B cell (primary cell): ENCODE results near the gene CDYL. TPM values are rescaled to one million over a fixed set of nuclear protein-coding genes. Genes with fewer than 3 reads are reported as not detected.

Source experiments
- ATAC-seq: fragments of 200-7000 bp; cut with Tn5 transposase; one replicate; pipeline ENCODE4 v1.10.0; 2021; ENCODE audit warnings: low read depth, mild to moderate bottlenecking, moderate number of reproducible peaks, moderate library complexity
- CTCF ChIA-PET: fragments of 350-600 bp; sonication (Branson Sonifier 250); formaldehyde crosslinking; loops from one replicate; lab custom pipeline; 2021; ENCODE audit warnings: antibody characterized with exemption, inconsistent platforms; lab: Charles Lee
- POLR2A ChIA-PET: fragments of 350-600 bp; sonication (Branson Sonifier 250); formaldehyde crosslinking; loops from one replicate; lab custom pipeline; 2021; ENCODE audit warnings: antibody characterized with exemption; lab: Charles Lee
- DNase-seq: peaks from one replicate; pipeline ENCODE4 v3.0.0; 2013
- H2AFZ ChIP-seq: 2 replicates; pipeline ENCODE4 v1.6.1; 2012; ENCODE audit warnings: mild to moderate bottlenecking, low read depth, low read length; ENCODE audit not compliant: insufficient read depth, poor library complexity, severe bottlenecking
- H3K27ac ChIP-seq, 2 donors: 1 replicate in 1 of 2; 2 replicates in 1 of 2; pipeline ENCODE4 v1.5.1; 2012 to 2013; ENCODE audit warnings: low read length in 2 of 2, mild to moderate bottlenecking in 2 of 2, moderate library complexity in 1 of 2
- H3K27me3 ChIP-seq, 4 experiments: fragments of 200-600 bp in 1 of 4; sonication (generic) in 1 of 4; replicated peaks in 1 of 4; 1 replicate in 2 of 4; 2 replicates in 2 of 4; pipeline versions ENCODE4 v1.6.1 to v1.7.0; 2013 to 2016; ENCODE audit warnings: low read length in 3 of 4, mild to moderate bottlenecking in 2 of 4, mixed read lengths in 1 of 4, moderate library complexity in 1 of 4; ENCODE audit not compliant: insufficient read depth in 4 of 4, control insufficient read depth in 3 of 4; ENCODE audit errors: control extremely low read depth in 1 of 4
- H3K36me3 ChIP-seq, 2 experiments: replicated peaks in 1 of 2; 1 replicate in 1 of 2; 2 replicates in 1 of 2; pipeline versions ENCODE4 v1.6.1 to v1.7.1; 2013; ENCODE audit warnings: low read length in 1 of 2; ENCODE audit not compliant: insufficient read depth in 2 of 2, control insufficient read depth in 1 of 2; ENCODE audit errors: control extremely low read depth in 1 of 2, extremely low read depth in 1 of 2
- H3K4me1 ChIP-seq, 2 donors: fragments of 200-600 bp in 1 of 2; sonication (generic) in 1 of 2; 1 replicate in 1 of 2; 2 replicates in 1 of 2; pipeline versions ENCODE4 v1.5.1 to v1.6.1; 2013 to 2017; ENCODE audit warnings: low read length in 2 of 2; ENCODE audit not compliant: control insufficient read depth in 2 of 2, insufficient read depth in 2 of 2
- H3K4me2 ChIP-seq: replicated peaks from 2 replicates; pipeline ENCODE3; 2012; ENCODE audit warnings: mild to moderate bottlenecking, low read depth, low read length; ENCODE audit not compliant: poor library complexity, severe bottlenecking
- H3K4me3 ChIP-seq, 5 experiments: fragments of 200-600 bp in 1 of 5; sonication (generic) in 1 of 5; 1 replicate in 3 of 5; 2 replicates in 2 of 5; pipeline versions ENCODE4 v1.5.1 to v1.7.0; 2011 to 2016; ENCODE audit warnings: low read length in 4 of 5, mild to moderate bottlenecking in 4 of 5, low read depth in 2 of 5, control low read depth in 1 of 5, moderate library complexity in 1 of 5; ENCODE audit not compliant: insufficient read depth in 1 of 5; ENCODE audit errors: control extremely low read depth in 1 of 5, extremely low read depth in 1 of 5
- H3K79me2 ChIP-seq: fragments of 200-600 bp; sonication (generic); one replicate; pipeline ENCODE4 v1.6.0; 2016; ENCODE audit warnings: low read length; ENCODE audit not compliant: control insufficient read depth, insufficient read depth
- H3K9ac ChIP-seq: fragments of 200-600 bp; sonication (generic); 2 replicates; pipeline ENCODE4 v1.6.1; 2017; ENCODE audit warnings: mild to moderate bottlenecking, low read length, moderate library complexity
- H3K9me3 ChIP-seq, 3 donors: one replicate each; pipeline versions ENCODE4 v1.6.1 to v1.7.1; 2013; ENCODE audit warnings: low read length in 2 of 3; ENCODE audit not compliant: control insufficient read depth in 2 of 3, insufficient read depth in 1 of 3; ENCODE audit errors: control extremely low read depth in 1 of 3
- H4K20me1 ChIP-seq: 2 replicates; pipeline ENCODE4 v1.6.0; 2012; ENCODE audit warnings: mild to moderate bottlenecking, low read length; ENCODE audit not compliant: insufficient read depth, control insufficient read depth, poor library complexity, severe bottlenecking
- H3K27ac Mint-ChIP-seq: one replicate; pipeline ENCODE4 v1.8.0; 2021; ENCODE audit warnings: mixed read lengths
- H3K27me3 Mint-ChIP-seq: one replicate; pipeline ENCODE4 v1.8.0; 2021; ENCODE audit warnings: mixed read lengths
- H3K4me1 Mint-ChIP-seq: one replicate; pipeline ENCODE4 v1.8.0; 2021; ENCODE audit warnings: mixed read lengths
- H3K4me3 Mint-ChIP-seq: one replicate; pipeline ENCODE4 v1.8.0; 2021; ENCODE audit warnings: mixed read lengths
- H3K9me3 Mint-ChIP-seq: one replicate; pipeline ENCODE4 v1.8.0; 2022; ENCODE audit warnings: mixed read lengths; ENCODE audit not compliant: insufficient read depth
- EZH2 ChIP-seq: IDR thresholded peaks from 2 replicates; pipeline ENCODE4 v1.6.1; 2012; ENCODE audit warnings: borderline replicate concordance, low read depth, mild to moderate bottlenecking, moderate library complexity, low read length; ENCODE audit not compliant: insufficient read depth, poor library complexity, severe bottlenecking
- WGBS: methylation state at CpG from one replicate; pipeline ENCODE4 v1.1.5; 2013; ENCODE audit warnings: missing lambda C conversion rate; ENCODE audit not compliant: insufficient coverage; 5-methylcytosine and 5-hydroxymethylcytosine counted together
- intact Hi-C: fragments of 100-400 bp; cut with micrococcal nuclease; formaldehyde crosslinking; loops from one replicate; pipeline ENCODE4 v1.10.0; 2022
- polyA plus RNA-seq: library from polyadenylated mRNA; depleted of rRNA; stranded (reverse); fragments of >200 nt; gene quantifications from 2 replicates; pipeline ENCODE4 v1.2.3, GENCODE V29; 2012
- total RNA-seq, 2 donors: library from RNA; stranded (reverse); fragments of 120-200 nt in 1 of 2; gene quantifications; 1 replicate in 1 of 2; 2 replicates in 1 of 2; pipeline versions ENCODE4 v1.2.3 to v1.2.4, GENCODE V29; 2013 to 2022
- TF ChIP-seq, protein P1 (sequence below): fragments of 200-600 bp; IDR thresholded peaks from one replicate; pipeline ENCODE4 v1.8.0; 2022; ENCODE audit warnings: antibody characterized with exemption, mild to moderate bottlenecking

CDYL gene
- total and polyA plus RNA-seq, 2 donors (not counting 1 experiment from before 2014, with no cell fraction given): 15.6 to 63.0 TPM

DNA sequence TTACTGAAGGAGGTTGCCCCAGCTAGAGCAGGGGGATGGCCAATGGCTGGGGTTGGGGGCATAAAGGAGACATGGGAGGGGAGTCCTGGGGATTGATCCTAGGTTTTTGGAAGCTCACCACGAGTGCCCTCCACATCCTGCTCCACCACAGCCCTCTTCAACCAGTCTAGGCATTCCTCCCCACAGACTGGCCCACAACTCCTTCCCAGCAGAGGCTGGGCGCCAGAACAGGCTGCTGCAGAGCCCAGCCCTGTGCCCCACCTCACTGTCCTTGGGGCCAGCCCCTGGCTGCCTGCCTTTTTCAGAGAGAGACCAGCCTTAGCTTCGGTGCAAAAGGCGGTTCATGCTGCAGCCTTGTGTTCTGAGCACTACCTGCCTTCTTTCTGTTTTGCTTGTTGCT lies 211.2 kb downstream of the CDYL start:
- ChIA-PET CTCF (no interaction called here), POLR2A (no interaction called here)
- Mint-ChIP-seq H3K4me3 (no peak overlapping the region), H3K27ac (no peak overlapping the region), H3K27me3 (no peaks in the 10 kb centered on the region), H3K4me1 (no peaks in the 10 kb centered on the region), H3K9me3 (no peaks in the 10 kb centered on the region)
- Histone ChIP-seq H3K27ac (no peak overlapping the region), H3K4me2 (no peak overlapping the region), H3K9me3 (peaks cover 0 to 5% (median 0%) of the 10 kb centered on the region in 3 donors), H3K4me3 (no peak overlapping the region), H3K36me3 (no peaks in the 10 kb centered on the region), H3K79me2 (no peaks in the 10 kb centered on the region), H4K20me1 (no peaks in the 10 kb centered on the region), H3K4me1 (no peaks in the 10 kb centered on the region), H2AFZ (no peak overlapping the region), H3K9ac (no peak overlapping the region), H3K27me3 (no peaks in the 10 kb centered on the region)
- intact Hi-C loops: no loop called here
- no peak for TF ChIP-seq EZH2
- TF ChIP-seq, protein P1, sequence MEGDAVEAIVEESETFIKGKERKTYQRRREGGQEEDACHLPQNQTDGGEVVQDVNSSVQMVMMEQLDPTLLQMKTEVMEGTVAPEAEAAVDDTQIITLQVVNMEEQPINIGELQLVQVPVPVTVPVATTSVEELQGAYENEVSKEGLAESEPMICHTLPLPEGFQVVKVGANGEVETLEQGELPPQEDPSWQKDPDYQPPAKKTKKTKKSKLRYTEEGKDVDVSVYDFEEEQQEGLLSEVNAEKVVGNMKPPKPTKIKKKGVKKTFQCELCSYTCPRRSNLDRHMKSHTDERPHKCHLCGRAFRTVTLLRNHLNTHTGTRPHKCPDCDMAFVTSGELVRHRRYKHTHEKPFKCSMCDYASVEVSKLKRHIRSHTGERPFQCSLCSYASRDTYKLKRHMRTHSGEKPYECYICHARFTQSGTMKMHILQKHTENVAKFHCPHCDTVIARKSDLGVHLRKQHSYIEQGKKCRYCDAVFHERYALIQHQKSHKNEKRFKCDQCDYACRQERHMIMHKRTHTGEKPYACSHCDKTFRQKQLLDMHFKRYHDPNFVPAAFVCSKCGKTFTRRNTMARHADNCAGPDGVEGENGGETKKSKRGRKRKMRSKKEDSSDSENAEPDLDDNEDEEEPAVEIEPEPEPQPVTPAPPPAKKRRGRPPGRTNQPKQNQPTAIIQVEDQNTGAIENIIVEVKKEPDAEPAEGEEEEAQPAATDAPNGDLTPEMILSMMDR: no peak
- ATAC-seq (no peak), DNase-seq (no peak)
- 69% methylated on average over 4 of the region's 4 CpGs for WGBS

DNA sequence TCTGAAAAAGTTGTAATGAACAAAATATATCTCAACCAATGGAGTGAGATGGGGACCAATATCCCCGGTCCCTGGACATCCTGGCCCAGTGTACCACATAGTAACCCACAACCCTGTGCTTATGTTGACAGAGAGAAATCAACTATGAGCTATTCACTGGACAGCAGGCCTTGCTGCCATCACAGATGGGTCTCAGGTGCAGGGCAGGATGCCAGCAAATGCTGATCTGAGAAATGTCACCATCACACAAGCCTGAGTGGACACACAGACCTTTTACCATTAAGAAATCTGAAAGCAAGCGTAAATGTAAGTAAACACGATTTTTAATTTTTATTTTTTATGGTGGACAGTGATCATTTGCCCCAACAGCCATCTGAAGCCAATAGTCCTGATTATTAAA lies 218.5 kb downstream of the CDYL start:
- intact Hi-C loops: no loop called here
- H3K27me3 ChIP-seq: no peaks in the 10 kb centered on the region
- no peak overlapping the region for H3K27ac Mint-ChIP-seq
- no peak overlapping the region for H3K27ac ChIP-seq
- ChIA-PET CTCF (no interaction called here), POLR2A (no interaction called here)
- no peak for TF ChIP-seq EZH2
- TF ChIP-seq, protein P1: no peak
- H3K4me3 ChIP-seq: no peak overlapping the region
- H2AFZ ChIP-seq: no peak overlapping the region
- no peak for DNase-seq
- no peaks in the 10 kb centered on the region for H3K79me2 ChIP-seq
- H3K4me2 ChIP-seq: no peak overlapping the region
- no peaks in the 10 kb centered on the region for H3K9me3 ChIP-seq
- 88% methylated on average over 1 of the region's 3 CpGs for WGBS
- H3K4me1 Mint-ChIP-seq: no peaks in the 10 kb centered on the region
- ATAC-seq: no peak
- no peak overlapping the region for H3K4me3 Mint-ChIP-seq
- no peaks in the 10 kb centered on the region for H3K9me3 Mint-ChIP-seq
- no peaks in the 10 kb centered on the region for H4K20me1 ChIP-seq
- peaks cover 5 to 29% of the 10 kb centered on the region in 2 experiments for H3K36me3 ChIP-seq
- H3K9ac ChIP-seq: no peak overlapping the region
- H3K4me1 ChIP-seq: no peaks in the 10 kb centered on the region
- H3K27me3 Mint-ChIP-seq: no peaks in the 10 kb centered on the region
